Psoas muscle (tissue), 8 donors: ENCODE results near the gene KAT2B. TPM values are rescaled to one million over a fixed set of nuclear protein-coding genes. Genes with fewer than 3 reads are reported as not detected.

Experiments used
- ATAC-seq, 4 donors: fragments of 200-7000 bp; cut with Tn5 transposase; one replicate each; pipeline ENCODE4 v1.9.1; 2020; ENCODE audit warnings: moderate library complexity in 3 of 4, mild to moderate bottlenecking in 2 of 4
- DNase-seq, 2 donors: peaks; one replicate each; pipeline ENCODE4 v3.0.0-alpha.2; 2020
- H3K27ac ChIP-seq: fragments of 200-600 bp; one replicate; pipeline ENCODE4 v1.8.0; 2022
- H3K27me3 ChIP-seq, 3 donors: fragments of 200-600 bp in 1 of 3; one replicate each; pipeline versions ENCODE4 v1.6.1 to v1.8.0; 2013 to 2022; ENCODE audit warnings: low read length in 2 of 3, mild to moderate bottlenecking in 2 of 3, moderate library complexity in 1 of 3; ENCODE audit not compliant: insufficient read depth in 3 of 3
- H3K36me3 ChIP-seq, 2 donors: fragments of 200-600 bp in 1 of 2; one replicate each; pipeline versions ENCODE4 v1.6.1 to v1.8.0; 2013 to 2022; ENCODE audit warnings: low read depth in 1 of 2, mild to moderate bottlenecking in 1 of 2, moderate library complexity in 1 of 2; ENCODE audit not compliant: insufficient read depth in 1 of 2
- H3K4me1 ChIP-seq: fragments of 200-600 bp; one replicate; pipeline ENCODE4 v1.8.0; 2022
- H3K4me3 ChIP-seq: fragments of 200-600 bp; one replicate; pipeline ENCODE4 v1.8.0; 2022; ENCODE audit warnings: mild to moderate bottlenecking
- H3K9me3 ChIP-seq: fragments of 200-600 bp; one replicate; pipeline ENCODE4 v1.8.0; 2022
- WGBS, 3 donors: extraction: QIAGEN DNeasy Blood & Tissue Kit; methylation state at CpG; one replicate each; pipeline versions ENCODE4 v1.1.6 to v1.1.7; 2013; 5-methylcytosine and 5-hydroxymethylcytosine counted together
- intact Hi-C, 2 donors: fragments of 100-400 bp; cut with DNase I; formaldehyde crosslinking; loops; one replicate each; pipeline versions ENCODE4 v1.11.0 to v1.14.2; 2022
- polyA plus RNA-seq, 3 donors: library from polyadenylated mRNA; stranded (reverse); fragments of 200-250 nt; gene quantifications; one replicate each; pipeline ENCODE4 v1.2.3, GENCODE V29; 2013
- total RNA-seq, 4 donors: library from RNA; stranded (reverse); fragmentation: NEBNext Ultra II Directional in 2 of 4; extraction: Animal tissue kit (Norgen Biotek cat#: 25700) in 2 of 4; gene quantifications; one replicate each; pipeline versions ENCODE4 v1.2.1 to v1.2.4, GENCODE V29; 2021 to 2023
- TF ChIP-seq, protein P1 (sequence below): fragments of 200-600 bp; IDR thresholded peaks from one replicate; pipeline ENCODE4 v1.8.0; 2022; ENCODE audit warnings: antibody characterized with exemption
- donor health status: healthy with polysubstance abuse.
- donor health status: DM: no; HTN: no; CAD: no; lungs with moderate emphysema.
- donor health status: Bipolar disorder and iron deficiency.
- donor health status: healthy.
- donor health status: DM: yes; HTN: yes; CAD: no.
- donor health status: DM: no; HTN: no; CAD: no.
- donor health status: DM: no; HTN: no; CAD: no.
- donor health status: DM: yes; HTN: yes; CAD: no.

KAT2B gene
- total and polyA plus RNA-seq, 7 donors, result 10.8 to 62.2 (median 28.3) TPM

DNA sequence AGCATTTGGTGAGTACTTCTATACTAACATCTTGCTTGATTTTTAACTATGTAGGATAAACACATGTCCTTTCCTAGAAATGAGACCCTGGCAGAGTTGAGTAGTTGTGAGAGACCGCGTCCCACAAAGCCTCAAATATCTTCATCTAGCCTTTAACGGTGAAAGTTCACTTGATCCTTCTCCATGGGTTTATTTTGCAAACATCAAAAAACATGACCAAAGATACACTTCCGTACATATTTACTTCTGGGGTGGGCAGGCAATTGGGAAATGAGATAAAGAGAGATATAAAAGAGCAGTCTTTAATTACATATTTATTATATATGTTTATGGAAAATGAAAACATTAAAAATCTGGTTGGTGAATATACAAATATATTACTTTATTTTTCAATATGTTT is 5.2 kb upstream of the KAT2B start:
- H3K4me1 ChIP-seq, result peaks cover 8% of the 10 kb centered on the region
- TF ChIP-seq, protein P1, sequence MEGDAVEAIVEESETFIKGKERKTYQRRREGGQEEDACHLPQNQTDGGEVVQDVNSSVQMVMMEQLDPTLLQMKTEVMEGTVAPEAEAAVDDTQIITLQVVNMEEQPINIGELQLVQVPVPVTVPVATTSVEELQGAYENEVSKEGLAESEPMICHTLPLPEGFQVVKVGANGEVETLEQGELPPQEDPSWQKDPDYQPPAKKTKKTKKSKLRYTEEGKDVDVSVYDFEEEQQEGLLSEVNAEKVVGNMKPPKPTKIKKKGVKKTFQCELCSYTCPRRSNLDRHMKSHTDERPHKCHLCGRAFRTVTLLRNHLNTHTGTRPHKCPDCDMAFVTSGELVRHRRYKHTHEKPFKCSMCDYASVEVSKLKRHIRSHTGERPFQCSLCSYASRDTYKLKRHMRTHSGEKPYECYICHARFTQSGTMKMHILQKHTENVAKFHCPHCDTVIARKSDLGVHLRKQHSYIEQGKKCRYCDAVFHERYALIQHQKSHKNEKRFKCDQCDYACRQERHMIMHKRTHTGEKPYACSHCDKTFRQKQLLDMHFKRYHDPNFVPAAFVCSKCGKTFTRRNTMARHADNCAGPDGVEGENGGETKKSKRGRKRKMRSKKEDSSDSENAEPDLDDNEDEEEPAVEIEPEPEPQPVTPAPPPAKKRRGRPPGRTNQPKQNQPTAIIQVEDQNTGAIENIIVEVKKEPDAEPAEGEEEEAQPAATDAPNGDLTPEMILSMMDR, result no peak
- ATAC-seq (no peak), DNase-seq (no peak)
- intact Hi-C loops, result loop anchor here (5.0 to 10.0 kb wide), 3 partner anchors 88 to 152 kb away; partner anchors contain the start of genes SGO1 (in 2 of the 2) and RAB5A (in 1 of the 2)
- H3K9me3 ChIP-seq, result no peaks in the 10 kb centered on the region
- no peaks in the 10 kb centered on the region for H3K27me3 ChIP-seq
- WGBS, 3 donors, result 83 to 92% (median 88%) methylated on average over 4 of the region's 4 CpGs
- H3K36me3 ChIP-seq, result no peaks in the 10 kb centered on the region
- H3K27ac ChIP-seq, result no peak overlapping the region
- H3K4me3 ChIP-seq, result no peak overlapping the region

DNA sequence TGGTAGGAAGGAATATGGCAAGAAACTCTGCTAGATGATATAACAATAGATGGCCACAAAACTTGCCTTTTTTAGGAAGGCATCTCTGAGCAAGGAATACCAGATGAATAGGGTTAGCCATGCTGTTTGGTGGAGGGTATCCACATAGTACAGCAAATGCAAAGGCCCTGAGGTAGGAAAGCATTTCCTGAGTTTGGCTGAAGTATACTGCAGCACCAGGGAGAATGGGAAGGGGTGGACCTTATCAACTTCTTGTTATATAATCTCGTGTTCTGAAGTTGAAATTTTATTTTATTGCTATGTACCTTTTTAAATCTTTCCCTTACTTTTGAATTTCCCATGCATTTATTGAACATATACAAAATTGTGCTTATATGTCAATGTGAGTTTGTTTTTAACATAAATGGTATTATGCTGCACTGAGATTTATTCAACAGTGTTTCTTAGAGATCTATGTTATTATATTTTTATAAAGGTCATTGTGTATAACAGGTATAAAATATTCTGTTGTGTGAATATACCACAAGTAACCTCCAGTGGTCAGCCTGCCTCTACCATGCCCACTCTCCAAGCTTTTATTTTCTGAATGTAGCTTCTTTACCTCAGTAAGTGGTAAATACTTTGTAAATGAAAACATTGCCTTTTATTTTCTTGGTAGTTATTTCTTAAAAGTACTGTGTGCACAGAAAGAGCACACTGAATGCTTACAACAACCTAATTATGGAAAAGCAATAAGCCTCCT is 2.8 kb upstream of the KAT2B start:
- H3K4me3 ChIP-seq, result no peak overlapping the region
- H3K9me3 ChIP-seq, result no peaks in the 10 kb centered on the region
- no peak for DNase-seq
- H3K27ac ChIP-seq, result no peak overlapping the region
- H3K27me3 ChIP-seq, result no peaks in the 10 kb centered on the region
- no peaks in the 10 kb centered on the region for H3K36me3 ChIP-seq
- H3K4me1 ChIP-seq, result peaks cover 16% of the 10 kb centered on the region
- 84 to 100% (median 86%) methylated on average over 1 of the region's 1 CpG for whole genome bisulfite sequencing, 3 donors
- TF ChIP-seq, protein P1, result peak; percentile 21
- no peak for ATAC-seq
- intact Hi-C loops, result loop anchor here (5.0 to 10.0 kb wide), 3 partner anchors 90 to 150 kb away; partner anchors contain the start of genes SGO1 (in 2 of the 2) and RAB5A (in 1 of the 2)

DNA sequence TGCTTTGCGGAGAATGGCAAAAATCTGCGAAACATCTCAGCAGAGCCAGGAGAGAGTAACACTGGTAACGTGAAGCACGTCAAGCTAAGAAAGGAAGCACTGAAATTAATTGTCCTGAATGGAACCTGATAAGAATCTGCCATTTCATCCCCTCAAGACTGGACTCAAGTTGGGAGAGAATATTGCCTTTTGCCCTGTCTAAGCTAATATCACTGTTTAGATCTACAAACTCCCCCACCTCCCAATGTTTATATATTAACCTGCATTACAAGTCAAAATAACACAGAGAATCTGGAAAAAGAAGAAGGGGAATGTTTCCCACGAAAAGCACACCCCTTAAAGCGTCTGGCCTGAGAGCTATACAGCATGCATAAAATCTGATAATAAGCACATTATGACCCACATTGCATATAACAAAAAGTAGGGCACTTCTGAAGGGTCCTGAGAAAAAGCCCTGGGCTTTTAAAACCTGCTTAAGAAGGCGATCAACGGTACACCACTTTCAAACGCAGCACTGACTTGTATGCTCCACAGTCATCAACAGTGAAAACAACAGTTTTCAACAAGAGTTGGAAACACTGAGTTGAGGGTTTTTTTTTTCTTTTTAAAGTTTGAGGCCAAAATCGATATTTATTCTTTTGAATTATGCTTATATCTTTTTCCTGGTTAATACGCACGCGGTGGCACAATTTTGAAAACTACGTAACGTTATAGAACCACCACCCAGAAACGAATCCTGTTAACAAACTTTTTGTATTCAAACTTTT is 1.4 kb upstream of the KAT2B start:
- H3K4me3 ChIP-seq, result peak overlapping the region; percentile 78
- H3K9me3 ChIP-seq, result no peaks in the 10 kb centered on the region
- H3K4me1 ChIP-seq, result peaks cover 30% of the 10 kb centered on the region
- no peaks in the 10 kb centered on the region for H3K27me3 ChIP-seq
- DNase-seq (no peak), ATAC-seq (no peak)
- intact Hi-C loops, result loop anchor here (5.0 to 10.0 kb wide), 3 partner anchors 92 to 148 kb away; partner anchors contain the start of genes SGO1 (in 2 of the 2) and RAB5A (in 1 of the 2)
- 15 to 36% (median 20%) methylated on average over 16 of the region's 16 CpGs for WGBS, 3 donors
- H3K27ac ChIP-seq, result peak overlapping the region; percentile 95
- H3K36me3 ChIP-seq, result no peaks in the 10 kb centered on the region
- TF ChIP-seq, protein P1, result no peak

DNA sequence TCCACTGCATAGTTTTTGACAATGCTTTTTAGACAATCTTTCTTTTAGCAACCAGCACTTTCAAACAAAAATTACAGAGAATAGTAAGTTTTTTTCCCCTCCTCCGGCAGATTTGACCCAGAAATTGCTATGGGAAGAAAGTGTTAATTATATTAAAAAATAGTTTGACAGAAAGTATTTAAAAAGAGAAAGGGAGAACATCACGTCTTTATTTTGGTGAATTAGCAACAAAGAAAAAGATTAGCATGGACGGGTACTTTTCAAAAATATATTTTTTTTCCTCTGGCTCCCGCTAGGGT is 831 bp upstream of the KAT2B start:
- TF ChIP-seq, protein P1, result no peak
- intact Hi-C loops, result loop anchor here (5.0 to 10.0 kb wide), 3 partner anchors 92 to 148 kb away; partner anchors contain the start of genes SGO1 (in 2 of the 2) and RAB5A (in 1 of the 2)
- H3K9me3 ChIP-seq, result no peaks in the 10 kb centered on the region
- H3K36me3 ChIP-seq, result no peaks in the 10 kb centered on the region
- H3K4me3 ChIP-seq, result peak overlapping the region; percentile 78
- no peaks in the 10 kb centered on the region for H3K27me3 ChIP-seq
- no peak for ATAC-seq
- peak overlapping the region; percentile 95 for H3K27ac ChIP-seq
- H3K4me1 ChIP-seq, result peaks cover 34% of the 10 kb centered on the region
- DNase-seq, result no peak
- 0 to 4% (median 2%) methylated on average over 4 of the region's 4 CpGs for WGBS, 3 donors
